ENCODE measurements around the gene YY1.

YY1 gene

DNA sequence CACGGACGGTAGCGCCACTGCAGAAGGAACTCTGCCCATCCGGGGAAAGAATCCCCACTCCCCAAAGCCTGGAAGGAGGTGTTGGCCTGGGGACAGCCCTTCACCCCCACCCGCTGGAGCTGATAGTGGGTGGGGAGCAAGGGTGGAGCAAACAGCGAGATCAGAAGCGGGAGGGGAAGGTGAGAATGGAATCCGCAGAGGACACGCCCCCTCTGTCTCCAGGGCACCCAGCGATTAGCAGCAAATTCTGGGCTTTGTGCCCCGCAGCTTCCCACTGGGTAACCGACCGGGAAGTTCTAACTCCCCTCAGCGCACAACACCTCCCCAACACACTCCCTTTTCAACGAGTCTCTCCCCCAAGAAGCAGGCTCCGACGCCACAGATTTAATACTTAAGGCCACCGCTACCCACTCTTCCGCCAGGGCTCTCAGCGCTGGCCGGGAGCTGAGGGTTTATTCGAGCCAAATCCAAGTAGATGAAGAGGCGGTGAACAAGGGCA, 65.9 kb downstream of the YY1 start (continued):
- no peak for TF ChIP-seq ZNF155 (tag by site-specific recombination; IDR thresholded peaks at IDR 0.05)
- no peak for TF ChIP-seq ZNF146 (tag by site-specific recombination; IDR thresholded peaks at IDR 0.05)
- TF ChIP-seq ZNF114 (tag by site-specific recombination; IDR thresholded peaks at IDR 0.05) = no peak
- no peak for TF ChIP-seq ZNF664 (tag by site-specific recombination; IDR thresholded peaks at IDR 0.05)
- TF ChIP-seq, protein P1, sequence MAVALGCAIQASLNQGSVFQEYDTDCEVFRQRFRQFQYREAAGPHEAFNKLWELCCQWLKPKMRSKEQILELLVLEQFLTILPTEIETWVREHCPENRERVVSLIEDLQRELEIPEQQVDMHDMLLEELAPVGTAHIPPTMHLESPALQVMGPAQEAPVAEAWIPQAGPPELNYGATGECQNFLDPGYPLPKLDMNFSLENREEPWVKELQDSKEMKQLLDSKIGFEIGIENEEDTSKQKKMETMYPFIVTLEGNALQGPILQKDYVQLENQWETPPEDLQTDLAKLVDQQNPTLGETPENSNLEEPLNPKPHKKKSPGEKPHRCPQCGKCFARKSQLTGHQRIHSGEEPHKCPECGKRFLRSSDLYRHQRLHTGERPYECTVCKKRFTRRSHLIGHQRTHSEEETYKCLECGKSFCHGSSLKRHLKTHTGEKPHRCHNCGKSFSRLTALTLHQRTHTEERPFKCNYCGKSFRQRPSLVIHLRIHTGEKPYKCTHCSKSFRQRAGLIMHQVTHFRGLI (tag by site-specific recombination; IDR thresholded peaks at IDR 0.05) = no peak
- no peak for TF ChIP-seq HOXA7 (CRISPR knock-in tag; IDR thresholded peaks at IDR 0.05; ENCODE audit: borderline replicate concordance)
- peak; percentile 31 for TF ChIP-seq SP2 (tag by site-specific recombination; IDR thresholded peaks at IDR 0.05)
- no peak for TF ChIP-seq ZNF660 (tag by site-specific recombination; IDR thresholded peaks at IDR 0.05)
- TF ChIP-seq, protein P2, sequence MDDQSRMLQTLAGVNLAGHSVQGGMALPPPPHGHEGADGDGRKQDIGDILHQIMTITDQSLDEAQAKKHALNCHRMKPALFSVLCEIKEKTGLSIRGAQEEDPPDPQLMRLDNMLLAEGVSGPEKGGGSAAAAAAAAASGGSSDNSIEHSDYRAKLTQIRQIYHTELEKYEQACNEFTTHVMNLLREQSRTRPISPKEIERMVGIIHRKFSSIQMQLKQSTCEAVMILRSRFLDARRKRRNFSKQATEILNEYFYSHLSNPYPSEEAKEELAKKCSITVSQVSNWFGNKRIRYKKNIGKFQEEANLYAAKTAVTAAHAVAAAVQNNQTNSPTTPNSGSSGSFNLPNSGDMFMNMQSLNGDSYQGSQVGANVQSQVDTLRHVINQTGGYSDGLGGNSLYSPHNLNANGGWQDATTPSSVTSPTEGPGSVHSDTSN (CRISPR knock-in tag; IDR thresholded peaks at IDR 0.05) = no peak
- TF ChIP-seq ZNF266 (tag by site-specific recombination; IDR thresholded peaks at IDR 0.05; ENCODE audit: low read depth) = no peak
- TF ChIP-seq, protein P3, sequence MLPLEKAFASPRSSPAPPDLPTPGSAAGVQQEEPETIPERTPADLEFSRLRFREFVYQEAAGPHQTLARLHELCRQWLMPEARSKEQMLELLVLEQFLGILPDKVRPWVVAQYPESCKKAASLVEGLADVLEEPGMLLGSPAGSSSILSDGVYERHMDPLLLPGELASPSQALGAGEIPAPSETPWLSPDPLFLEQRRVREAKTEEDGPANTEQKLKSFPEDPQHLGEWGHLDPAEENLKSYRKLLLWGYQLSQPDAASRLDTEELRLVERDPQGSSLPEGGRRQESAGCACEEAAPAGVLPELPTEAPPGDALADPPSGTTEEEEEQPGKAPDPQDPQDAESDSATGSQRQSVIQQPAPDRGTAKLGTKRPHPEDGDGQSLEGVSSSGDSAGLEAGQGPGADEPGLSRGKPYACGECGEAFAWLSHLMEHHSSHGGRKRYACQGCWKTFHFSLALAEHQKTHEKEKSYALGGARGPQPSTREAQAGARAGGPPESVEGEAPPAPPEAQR (tag by site-specific recombination; IDR thresholded peaks at IDR 0.05) = no peak
- peak; percentile 98 for TF ChIP-seq ZNF341 (tag by site-specific recombination; IDR thresholded peaks at IDR 0.05; ENCODE audit: low read depth)
- TF ChIP-seq, protein P4, sequence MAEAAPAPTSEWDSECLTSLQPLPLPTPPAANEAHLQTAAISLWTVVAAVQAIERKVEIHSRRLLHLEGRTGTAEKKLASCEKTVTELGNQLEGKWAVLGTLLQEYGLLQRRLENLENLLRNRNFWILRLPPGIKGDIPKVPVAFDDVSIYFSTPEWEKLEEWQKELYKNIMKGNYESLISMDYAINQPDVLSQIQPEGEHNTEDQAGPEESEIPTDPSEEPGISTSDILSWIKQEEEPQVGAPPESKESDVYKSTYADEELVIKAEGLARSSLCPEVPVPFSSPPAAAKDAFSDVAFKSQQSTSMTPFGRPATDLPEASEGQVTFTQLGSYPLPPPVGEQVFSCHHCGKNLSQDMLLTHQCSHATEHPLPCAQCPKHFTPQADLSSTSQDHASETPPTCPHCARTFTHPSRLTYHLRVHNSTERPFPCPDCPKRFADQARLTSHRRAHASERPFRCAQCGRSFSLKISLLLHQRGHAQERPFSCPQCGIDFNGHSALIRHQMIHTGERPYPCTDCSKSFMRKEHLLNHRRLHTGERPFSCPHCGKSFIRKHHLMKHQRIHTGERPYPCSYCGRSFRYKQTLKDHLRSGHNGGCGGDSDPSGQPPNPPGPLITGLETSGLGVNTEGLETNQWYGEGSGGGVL (tag by site-specific recombination; IDR thresholded peaks at IDR 0.05) = peak; percentile 61; the same call in 1 of the 2 replicates
- TF ChIP-seq ZNF530 (tag by site-specific recombination; IDR thresholded peaks at IDR 0.05; ENCODE audit: low read depth) = no peak
- TF ChIP-seq ZNF19 (tag by site-specific recombination; IDR thresholded peaks at IDR 0.05; ENCODE audit: low read depth) = no peak
- TF ChIP-seq REPIN1 (tag by site-specific recombination; IDR thresholded peaks at IDR 0.05; ENCODE audit: low read depth) = no peak
- TF ChIP-seq ZBTB48 (tag by site-specific recombination; IDR thresholded peaks at IDR 0.05) = peak; percentile 27; the same call in 1 of the 2 replicates
- no peak for TF ChIP-seq ZNF596 (tag by site-specific recombination; IDR thresholded peaks at IDR 0.05)
- TF ChIP-seq, protein P5, sequence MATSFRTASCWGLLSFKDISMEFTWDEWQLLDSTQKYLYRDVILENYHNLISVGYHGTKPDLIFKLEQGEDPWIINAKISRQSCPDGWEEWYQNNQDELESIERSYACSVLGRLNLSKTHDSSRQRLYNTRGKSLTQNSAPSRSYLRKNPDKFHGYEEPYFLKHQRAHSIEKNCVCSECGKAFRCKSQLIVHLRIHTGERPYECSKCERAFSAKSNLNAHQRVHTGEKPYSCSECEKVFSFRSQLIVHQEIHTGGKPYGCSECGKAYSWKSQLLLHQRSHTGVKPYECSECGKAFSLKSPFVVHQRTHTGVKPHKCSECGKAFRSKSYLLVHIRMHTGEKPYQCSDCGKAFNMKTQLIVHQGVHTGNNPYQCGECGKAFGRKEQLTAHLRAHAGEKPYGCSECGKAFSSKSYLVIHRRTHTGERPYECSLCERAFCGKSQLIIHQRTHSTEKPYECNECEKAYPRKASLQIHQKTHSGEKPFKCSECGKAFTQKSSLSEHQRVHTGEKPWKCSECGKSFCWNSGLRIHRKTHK (tag by site-specific recombination; IDR thresholded peaks at IDR 0.05) = no peak
- TF ChIP-seq ZNF223 (tag by site-specific recombination; IDR thresholded peaks at IDR 0.05) = no peak
- TF ChIP-seq, protein P6, sequence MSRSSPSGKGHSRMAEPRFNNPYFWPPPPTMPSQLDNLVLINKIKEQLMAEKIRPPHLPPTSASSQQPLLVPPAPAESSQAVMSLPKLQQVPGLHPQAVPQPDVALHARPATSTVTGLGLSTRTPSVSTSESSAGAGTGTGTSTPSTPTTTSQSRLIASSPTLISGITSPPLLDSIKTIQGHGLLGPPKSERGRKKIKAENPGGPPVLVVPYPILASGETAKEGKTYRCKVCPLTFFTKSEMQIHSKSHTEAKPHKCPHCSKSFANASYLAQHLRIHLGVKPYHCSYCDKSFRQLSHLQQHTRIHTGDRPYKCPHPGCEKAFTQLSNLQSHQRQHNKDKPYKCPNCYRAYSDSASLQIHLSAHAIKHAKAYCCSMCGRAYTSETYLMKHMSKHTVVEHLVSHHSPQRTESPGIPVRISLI (tag by site-specific recombination; IDR thresholded peaks at IDR 0.05) = no peak
- no peak for TF ChIP-seq GLI4 (tag by site-specific recombination; IDR thresholded peaks at IDR 0.05)
- peak; percentile 85 for TF ChIP-seq KLF1 (tag by site-specific recombination; IDR thresholded peaks at IDR 0.05)
- TF ChIP-seq, protein P7, sequence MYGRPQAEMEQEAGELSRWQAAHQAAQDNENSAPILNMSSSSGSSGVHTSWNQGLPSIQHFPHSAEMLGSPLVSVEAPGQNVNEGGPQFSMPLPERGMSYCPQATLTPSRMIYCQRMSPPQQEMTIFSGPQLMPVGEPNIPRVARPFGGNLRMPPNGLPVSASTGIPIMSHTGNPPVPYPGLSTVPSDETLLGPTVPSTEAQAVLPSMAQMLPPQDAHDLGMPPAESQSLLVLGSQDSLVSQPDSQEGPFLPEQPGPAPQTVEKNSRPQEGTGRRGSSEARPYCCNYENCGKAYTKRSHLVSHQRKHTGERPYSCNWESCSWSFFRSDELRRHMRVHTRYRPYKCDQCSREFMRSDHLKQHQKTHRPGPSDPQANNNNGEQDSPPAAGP (tag by site-specific recombination; IDR thresholded peaks at IDR 0.05) = no peak; the same call in 1 of the 2 replicates
- TF ChIP-seq, protein P8, sequence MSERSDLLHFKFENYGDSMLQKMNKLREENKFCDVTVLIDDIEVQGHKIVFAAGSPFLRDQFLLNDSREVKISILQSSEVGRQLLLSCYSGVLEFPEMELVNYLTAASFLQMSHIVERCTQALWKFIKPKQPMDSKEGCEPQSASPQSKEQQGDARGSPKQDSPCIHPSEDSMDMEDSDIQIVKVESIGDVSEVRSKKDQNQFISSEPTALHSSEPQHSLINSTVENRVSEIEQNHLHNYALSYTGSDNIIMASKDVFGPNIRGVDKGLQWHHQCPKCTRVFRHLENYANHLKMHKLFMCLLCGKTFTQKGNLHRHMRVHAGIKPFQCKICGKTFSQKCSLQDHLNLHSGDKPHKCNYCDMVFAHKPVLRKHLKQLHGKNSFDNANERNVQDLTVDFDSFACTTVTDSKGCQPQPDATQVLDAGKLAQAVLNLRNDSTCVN (tag by site-specific recombination; optimal IDR thresholded peaks at IDR 0.05) = no peak
- TF ChIP-seq ZNF138 (tag by site-specific recombination; IDR thresholded peaks at IDR 0.05; ENCODE audit: borderline replicate concordance) = no peak
- TF ChIP-seq SP7 (tag by site-specific recombination; IDR thresholded peaks at IDR 0.05) = peak; percentile 51; the same call in 1 of the 2 replicates
- TF ChIP-seq KLF16 (tag by site-specific recombination; IDR thresholded peaks at IDR 0.05) = peak; percentile 52; the same call in 1 of the 2 replicates

Measured in HEK293 (cell line).